ENCODE results near the gene RAB7A.
"Not testable (repeated sequence)": the region's sequence is repeated elsewhere in the genome, so short reads cannot be mapped to it uniquely, and the experiment has no call there.

Gene RAB7A

DNA sequence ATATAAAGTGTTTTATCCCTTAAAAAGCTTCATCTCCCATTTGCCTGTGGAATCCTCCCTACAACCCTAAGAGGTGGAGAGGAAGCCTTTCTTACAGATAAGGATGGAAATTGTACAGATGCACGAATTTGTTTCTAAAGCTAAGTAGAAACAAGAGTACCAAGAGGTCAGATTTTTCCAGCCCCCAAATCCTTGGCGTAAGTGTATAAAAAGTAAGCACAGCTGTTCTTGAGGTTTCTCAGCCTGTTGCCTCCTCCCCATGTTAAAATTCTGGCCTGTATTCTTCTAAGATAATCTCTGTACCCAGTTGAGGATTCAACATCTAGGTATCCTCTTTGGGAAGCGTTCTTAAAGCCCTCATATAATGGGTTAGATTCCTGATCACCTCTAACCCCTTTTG, 34.9 kb downstream of the RAB7A start:
- no peak for DNase-seq

DNA sequence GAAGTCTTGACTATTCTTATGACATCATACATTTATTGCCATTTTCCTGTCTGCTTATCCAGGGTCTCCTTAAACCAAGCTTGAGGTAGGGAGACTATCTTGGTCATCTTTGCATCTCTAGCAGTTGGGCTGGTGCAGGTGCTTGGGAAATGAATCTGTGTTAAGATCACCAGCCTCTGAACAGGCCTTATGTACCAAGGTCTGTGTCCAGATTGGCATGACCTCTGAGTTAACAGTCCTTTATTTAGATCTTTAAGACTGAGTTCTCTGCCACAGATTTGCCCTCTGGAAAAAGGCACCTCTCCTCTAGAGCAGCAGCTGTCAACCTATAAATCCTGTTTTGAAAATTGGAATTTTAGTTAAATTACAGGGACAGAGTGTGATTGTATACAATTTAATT, 35.4 kb downstream of the RAB7A start:
- no peak for DNase-seq

DNA sequence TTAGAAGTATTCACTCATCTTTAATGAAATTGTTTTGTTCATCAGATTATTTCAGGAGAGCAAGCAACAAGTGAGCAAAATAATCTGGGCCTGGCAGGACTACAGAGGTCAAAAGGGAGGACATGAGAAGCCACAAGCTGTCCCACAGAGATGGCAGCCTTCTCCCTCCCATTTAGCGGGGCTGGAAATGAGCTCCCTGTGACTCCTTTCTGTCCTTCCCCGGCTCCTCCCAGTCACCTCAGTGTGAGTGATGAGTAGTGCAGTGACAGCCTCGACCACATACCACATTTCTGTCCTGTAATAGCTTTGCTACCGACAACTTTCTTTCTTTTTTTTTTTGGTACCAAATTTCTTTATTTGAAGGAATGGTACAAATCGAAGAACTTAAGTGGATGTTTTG, 38.0 kb downstream of the RAB7A start:
- DNase-seq, result no peak

DNA sequence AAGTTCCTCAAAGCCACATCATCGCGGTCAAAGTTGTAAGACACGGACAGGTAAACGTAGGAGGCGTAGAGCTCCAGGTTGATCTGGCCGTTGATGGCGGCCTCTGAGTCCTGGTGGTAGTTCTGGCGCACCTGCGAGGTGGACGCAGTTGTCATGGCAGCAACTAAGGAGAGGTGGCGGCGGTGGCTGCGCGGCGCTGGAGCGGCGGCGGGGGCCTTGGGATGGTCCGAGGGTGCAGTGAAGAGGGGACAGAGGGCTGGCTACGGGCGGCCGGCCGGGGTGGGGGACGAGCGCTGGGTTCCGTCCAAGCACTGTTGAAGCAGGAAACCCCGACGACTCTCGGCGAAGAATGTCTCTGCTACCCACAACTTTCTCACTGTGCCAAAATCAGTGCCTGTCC, 38.9 kb downstream of the RAB7A start:
- no peak for DNase-seq

DNA sequence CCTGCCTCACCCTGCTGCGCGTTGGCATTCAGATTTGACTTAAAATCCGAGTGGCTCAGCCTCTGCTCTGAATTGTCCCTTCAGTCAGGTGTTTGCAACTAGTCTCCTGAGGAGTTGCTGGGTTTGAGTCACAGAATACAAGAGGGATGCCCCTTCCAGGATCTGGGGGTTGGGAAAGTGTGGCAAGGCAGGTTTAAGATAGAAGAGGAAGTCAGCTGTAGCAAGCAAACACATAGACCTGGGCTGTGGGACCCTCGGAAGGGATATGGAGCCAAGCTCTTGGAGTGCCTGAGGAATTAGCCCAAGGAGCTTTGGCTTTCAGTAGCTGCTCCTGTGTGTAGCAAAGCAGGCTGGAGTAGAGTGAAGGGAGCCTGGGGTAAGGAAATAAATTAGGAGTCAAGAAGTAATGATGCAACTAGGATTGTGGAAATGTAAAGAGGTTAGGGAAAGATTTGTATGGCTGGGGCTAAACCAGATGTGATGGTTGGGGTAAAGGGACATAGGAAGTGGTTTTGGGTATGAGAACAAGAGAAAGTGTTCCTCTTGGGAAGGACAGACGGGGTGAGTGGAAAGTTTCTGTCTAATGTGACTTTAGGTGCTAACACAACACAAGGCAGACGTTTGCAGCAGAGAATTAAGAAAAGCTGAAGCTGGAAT, 41.2 kb downstream of the RAB7A start:
- no peak for DNase-seq

DNA sequence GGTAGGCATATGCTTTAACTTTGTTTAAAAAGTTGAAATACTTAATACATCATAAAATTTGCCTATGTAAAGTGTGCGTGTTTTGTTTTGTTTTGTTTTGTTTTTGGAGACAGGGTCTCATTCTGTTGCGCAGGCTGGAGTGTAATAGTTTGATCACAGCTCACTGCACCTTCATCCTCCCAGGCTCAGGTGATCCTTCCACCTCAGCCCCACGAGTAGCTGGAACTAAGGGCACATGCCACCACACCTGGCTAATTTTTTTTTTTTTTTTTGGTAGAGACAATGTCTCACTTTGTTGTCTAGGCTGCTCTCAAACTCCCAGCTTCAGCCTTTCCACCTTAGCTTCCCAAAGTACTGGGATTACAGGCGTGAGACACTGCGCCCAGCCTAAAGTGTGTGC, 42.5 kb downstream of the RAB7A start:
- DNase-seq, result no peak

DNA sequence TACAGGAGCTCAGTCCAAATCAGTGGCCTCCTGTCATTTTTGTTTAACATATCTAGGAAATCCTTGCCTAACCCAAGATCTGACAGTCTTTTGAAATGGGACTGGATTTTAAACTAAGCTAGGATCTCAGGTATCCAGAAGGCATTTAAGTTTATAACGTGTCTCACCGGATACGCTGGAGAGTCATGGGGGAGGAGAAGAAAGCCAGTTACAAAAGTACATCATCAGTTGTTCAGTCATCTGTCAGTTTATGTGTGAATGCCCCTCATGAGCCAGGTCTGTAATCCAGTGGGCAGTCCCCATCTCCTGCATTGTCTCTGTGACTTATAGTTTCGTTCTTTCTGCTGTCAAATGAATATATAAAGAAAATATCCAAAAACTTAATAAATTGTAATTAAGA, 44.4 kb downstream of the RAB7A start:
- DNase-seq, result no peak

DNA sequence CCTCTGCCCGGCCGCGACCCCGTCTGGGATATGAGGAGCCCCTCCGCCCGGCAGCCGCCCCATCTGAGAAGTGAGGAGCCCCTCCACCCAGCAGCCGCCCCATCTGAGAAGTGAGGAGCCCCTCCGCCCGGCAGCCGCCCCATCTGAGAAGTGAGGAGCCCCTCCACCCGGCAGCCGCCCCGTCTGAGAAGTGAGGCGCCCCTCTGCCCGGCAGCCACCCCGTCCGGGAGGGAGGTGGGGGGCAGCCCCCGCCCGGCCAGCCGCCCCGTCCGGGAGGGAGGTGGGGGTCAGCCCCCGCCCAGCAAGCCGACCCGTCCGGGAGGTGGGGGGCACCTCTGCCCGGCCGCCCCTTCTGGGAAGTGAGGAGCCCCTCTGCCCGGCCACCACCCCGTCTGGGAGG, 47.2 kb downstream of the RAB7A start:
- not testable (repeated sequence) for DNase-seq

DNA sequence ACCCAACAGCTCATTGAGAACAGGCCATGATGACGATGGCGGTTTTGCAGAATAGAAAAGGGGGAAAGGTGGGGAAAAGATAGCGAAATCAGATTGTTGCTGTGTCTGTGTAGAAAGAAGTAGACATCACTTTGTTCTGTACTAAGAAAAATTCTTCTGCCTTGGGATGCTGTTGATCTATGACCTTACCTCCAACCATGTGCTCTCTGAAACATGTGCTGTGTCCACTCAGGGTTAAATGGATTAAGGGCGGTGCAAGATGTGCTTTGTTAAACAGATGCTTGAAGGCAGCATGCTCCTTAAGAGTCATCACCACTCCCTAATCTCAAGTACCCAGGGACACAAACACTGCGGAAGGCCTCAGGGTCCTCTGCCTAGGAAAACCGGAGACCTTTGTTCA, 47.6 kb downstream of the RAB7A start:
- not testable (repeated sequence) for DNase-seq

DNA sequence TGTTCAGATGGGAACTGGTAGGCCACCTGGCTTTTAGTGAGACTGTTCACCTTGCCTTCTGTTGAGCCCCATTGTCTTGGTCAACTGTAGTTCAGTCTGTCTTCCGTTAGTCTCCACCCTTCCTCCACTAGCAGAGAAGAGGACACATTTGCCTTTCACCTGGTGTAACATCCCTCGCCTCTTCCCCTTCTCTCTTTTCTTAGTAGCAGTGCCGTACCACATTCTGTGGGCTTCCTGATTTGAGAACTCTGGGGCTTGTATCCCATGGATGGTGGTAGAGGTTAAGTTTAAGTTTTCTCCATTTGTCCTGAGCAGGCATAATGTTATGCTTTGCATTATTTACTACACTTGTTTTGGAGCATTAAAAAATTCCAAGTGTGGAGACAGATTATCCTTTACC, 49.3 kb downstream of the RAB7A start:
- no peak for DNase-seq

DNA sequence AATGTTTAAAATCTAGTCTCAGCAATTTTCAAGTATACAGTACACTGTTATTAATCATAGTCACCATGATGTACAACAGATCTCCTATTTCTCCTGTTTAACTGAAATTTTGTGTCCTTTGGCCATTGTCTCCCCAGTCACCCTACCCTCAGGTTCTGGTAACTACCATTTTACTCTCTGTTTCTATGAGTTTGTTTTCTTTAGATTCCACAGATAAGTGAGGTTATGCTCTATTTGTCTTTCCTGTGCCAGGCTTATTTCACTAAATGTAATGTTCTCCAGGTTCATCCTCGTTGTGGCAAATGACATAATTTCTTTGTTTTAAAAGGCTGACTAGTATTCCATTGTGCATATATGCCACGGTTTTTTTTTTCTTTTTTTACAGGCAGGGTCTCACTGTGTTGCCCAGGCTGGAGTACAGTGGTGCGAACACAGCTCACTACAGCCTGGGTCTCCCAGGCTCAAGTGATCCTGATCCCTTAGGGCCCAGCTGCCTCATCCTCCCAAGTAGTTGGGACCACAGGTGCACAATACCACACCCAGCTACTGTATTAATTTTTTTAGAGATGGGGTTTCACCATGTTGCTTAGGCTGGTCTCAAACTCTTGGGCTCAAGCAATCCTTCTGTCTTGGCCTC, 50.0 kb downstream of the RAB7A start:
- no peak for DNase-seq

DNA sequence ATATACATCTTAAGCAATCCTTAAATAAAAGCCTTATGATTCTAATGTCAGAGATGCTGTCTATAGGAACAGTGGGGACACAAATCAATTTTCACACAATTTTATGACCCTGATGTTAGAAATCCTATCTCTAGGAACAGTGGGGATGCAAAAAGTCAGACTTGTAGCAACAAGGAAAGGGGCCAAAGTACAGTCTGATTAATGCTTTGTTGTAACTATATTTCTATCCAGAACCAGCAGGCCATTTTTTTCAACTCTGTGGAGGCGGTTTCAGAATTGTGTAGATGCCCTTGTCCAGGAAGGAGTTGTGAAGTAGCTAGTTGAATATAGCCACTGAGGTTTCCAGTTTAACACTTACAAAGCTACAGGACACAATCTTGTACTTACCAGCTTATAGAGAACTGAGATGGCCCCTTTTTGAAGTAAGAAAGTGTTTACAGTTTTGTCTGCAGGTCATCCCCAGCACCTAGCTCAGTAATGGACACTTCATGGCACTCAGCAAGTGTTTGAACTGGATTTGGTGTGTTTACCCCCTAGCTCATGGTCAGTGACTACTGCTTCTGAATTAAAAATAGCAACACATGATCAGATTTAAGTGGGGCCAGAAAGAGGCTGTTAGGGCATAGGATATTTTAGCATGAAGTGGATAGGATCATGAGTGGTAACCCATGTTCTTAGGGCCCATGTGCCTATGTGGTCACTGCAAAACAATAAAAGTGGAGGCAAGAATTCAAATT, 54.3 kb downstream of the RAB7A start:
- DNase-seq, result no peak

DNA sequence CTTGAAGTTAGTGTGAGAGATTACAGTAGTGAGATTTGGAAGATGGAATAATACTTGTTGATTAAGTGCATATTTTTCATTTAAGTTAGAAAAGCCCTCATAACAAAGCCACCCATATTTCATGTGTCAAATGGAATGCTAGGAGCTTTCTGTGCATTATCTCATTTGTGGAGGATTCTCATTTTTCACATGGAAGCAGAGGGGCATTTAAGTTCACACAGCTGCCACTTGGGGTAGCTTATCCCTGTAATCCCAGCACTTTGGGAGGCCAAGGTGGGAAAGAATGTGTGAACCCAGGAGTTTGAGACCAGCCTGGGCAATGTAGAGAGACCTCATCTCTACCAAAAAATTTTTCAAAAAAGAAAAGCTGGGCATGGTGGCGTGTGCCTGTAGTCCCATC, 55.2 kb downstream of the RAB7A start:
- no peak for DNase-seq

DNA sequence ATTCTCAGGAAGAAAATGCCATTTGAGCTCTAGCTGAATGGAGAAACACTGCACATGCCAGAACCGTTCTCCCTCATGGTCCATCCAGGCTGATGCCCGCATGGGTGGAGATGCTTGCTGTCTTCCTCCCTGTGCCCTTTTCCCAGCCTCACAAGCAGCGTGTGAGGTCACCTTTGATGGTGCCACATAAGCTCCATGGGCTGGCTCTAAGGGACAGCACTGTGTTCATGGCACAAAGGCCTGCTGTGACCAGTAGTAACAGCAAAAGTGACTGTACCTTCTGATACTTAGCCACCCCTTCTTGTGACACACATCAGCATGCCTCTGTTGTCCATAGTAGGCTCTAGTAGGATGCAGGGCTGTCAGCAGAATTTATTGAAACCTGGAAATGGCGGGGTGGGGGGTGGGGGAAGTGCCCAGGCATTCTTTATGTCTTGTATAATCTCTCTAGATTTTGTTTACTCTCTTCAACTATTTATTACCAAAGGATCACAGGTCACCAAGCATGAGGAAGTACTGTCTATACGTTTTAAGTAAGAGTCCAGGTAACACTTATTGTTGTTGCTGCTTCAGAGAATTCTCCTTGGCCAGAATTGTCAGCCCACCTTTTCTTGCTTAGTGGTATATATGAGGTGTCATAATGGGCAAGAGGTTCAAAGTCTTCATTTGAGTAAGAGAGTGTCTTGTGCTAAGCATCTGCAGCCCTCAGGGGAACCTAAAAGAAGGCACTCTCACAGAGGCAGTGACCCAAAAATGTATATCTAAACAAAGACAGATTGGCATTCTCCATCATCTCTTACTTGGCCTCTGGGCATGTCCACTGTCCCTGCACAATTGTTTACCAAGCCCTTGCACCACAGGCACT, 56.5 kb downstream of the RAB7A start:
- no peak for DNase-seq

DNA sequence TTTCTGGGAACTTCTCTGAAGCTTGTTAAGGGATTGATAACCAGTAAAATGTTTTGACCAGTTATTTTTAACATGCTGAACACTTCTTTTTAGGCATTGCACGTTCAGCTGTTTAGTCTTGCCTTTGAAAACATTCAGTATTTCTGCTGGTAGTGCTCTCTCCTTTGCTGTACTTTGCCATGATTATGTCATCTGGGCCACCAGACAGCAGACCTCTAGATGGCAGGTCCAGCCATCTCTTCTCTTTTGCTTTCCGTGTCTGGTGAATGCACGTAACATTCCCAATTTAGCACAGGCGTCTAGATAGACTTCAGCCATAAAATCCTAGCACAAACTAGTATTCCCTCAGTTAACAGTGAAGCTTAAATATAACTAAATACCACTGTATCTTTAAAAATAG, 57.8 kb downstream of the RAB7A start:
- no peak for DNase-seq

DNA sequence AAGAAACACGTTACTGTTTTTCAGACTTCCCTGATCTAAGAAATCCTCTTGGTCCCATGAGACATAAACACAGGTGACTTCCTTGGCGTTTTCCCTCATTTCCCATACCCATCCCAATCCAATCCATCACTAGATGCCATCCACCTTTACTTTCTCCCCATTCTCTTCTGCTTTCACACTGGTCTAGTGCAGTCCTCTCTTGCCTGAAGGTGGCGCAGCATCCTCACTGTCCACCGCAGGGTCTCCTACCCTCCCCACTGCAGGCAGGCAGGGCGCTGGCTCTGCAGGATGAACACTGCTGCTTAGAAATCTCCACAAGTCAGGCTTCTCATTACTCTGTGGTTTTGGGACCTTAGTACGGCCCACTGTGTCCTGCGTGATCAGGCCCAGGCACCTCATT, 58.2 kb downstream of the RAB7A start:
- no peak for DNase-seq

DNA sequence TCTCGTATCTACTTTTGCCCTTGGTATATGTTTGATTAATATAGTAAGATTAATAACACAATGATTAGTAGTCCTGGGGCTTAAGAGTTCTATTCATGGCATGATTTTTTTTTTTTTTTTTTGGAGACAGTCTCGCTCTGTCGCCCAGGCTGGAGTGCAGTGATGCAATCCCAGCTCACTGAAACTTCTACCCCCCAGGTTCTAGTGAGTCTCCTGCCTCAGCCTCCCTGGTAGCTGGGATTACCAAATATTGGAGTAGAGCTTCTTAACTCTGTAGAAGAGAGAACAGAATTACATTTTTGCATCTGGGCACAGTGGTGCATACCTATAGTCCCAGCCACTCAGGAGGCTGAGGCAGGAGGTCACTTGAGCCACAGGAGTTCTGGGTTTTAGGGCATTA, 58.9 kb downstream of the RAB7A start:
- no peak for DNase-seq

DNA sequence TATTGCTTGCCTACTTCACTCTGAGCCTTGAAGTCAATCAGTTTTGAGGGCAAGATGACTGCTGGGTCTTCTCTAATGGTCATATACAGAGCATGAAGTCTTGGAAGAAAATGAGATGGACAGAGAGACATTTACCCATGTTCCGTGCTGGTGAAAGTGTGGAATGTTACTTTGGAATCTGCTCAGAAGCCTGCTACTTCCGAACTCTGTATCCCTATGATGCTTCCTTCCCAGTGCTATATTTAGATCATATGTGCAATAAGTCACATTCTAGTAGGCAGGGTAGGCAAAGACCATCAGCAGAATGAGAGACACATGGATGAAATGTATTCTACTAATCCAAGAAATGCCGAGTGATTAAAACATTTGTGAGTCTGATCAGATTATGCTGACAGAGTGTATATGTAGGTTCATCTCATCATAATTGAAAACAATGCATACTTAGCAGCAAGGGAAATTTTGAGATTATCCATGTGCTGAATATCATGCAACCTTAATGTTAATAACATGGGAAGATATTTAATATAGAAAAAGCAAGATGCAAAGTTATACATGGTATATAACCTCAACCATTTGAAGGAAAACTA, 60.5 kb downstream of the RAB7A start:
- DNase-seq, result no peak

DNA sequence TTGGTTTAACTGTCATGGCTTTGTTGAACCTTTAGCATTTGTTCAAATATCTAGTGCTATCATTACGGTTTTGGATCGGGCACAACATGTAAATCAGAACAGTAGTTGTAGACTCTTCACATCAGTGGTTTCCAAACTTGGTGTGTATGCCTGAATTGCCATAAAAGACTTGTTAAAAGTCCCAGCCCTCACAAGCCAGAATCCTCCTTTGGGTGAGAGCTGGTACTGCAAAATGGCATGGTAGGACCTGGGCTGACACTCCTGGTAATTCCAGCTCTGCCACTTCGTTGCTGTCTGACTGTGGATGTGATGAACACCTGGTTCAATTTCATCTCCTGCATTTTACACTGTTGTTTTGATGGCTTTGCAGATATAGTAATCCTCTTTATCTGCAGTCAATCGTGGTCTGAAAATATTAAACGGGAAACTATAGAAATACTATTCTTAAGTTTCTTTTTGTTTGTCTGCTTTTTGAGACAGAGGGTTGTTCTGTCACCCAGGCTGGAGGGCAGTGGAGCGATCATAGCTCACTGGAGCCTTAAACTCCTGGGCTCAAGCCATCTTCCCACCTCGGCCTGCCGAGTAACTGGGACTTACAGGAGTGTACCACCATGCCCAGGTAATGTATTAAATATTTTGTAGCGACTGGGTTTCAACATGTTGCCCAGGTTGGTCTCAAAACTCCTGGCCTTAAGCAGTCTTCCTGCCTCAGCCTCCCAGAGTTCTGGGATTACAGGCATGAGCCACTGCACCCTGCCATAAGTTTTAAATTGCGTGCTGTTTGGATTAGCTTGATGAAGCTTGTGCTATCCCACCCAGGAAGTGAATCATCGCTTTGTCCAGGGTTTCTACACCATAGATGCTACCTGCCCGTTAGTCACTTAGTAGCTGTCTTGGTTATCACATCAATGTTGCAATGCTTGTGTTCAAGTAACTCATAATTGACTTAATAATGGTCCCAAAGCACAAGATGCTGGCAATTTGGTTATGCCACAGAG, 61.6 kb downstream of the RAB7A start:
- DNase-seq, result no peak

DNA sequence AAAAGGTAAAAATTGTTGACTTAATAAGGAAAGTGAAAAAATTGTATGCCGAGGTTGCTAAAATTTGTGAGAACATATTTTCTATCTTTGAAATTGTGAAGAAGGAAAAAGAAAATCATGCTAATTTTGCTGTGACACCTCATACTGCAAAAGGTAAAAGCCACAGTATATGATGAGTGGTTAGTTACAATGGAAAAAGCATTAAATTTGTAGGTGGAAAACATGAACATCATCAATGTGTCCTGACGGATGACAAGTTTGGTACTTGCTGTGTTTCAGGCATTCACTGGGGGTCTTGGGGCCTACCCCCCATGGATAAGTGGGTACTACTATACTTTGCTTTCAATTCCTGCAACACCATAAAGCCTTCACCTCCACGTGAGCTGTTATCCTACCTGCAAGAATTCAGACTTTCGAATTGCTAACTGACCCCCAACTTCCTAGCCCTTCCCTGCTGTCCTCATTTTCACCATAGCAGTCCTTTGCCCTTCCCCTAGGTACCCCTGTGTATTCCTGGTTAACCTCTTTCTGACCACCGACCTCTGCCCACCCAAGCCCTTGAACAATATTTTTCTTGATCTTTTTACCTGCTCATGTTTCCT, 62.4 kb downstream of the RAB7A start:
- no peak for DNase-seq

DNA sequence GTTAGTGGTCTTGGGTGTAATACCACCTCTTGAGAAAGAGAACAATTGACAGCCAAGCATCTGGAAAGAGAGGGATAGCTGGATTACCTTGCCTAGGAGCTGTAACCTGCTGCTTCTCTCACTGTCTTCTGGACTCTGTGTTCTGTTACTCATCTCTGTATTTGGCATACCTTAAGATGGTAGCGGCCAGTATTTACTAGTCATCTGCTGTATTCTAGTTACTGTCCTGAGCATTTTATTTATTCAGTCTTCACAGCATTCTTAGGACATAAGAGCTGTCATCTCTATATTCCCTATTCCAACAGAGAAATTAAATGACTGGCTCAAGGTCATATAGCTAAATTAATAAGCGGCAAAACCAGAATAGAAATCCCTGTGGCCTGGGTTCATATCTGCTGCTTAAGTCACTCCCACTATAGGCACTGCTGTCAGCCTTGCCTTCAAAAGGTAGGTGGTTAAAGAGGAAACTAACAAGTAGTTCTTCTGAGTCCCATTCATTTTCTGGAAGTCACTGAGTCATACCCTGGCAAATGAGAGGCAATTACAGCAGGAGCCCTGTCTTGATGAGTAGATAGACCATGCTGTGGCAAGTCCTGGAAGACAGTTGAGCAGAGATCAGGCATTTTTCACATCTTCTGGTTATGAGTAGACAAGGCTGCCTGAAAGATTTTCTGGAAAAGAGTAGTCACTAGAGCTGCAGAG, 68.2 kb downstream of the RAB7A start:
- DNase-seq, result no peak
